ENCODE measurements around the gene ATAD2B.

GRCh38 chr2:23788100-23788499 lies 138.8 kb downstream of the ATAD2B start:
- TF ChIP-seq CTCF (IDR thresholded peaks at IDR 0.05): no peak
- TF ChIP-seq POLR2A (IDR thresholded peaks at IDR 0.05): no peak
